ENCODE data around the gene PLB1. TPM values are rescaled to one million over a fixed set of nuclear protein-coding genes. Genes with fewer than 3 reads are reported as not detected.

Gene PLB1
- total RNA-seq, 4 donors from 2014 or later = 1.1 to 6.5 (median 2.3) TPM

- TF ChIP-seq POLR2A (IDR thresholded peaks at IDR 0.05) = no peak
- TF ChIP-seq CTCF (IDR thresholded peaks at IDR 0.05) = no peak
- Histone ChIP-seq H3K27me3 (no peaks in the 10 kb centered on the region), H3K4me1 (peaks cover 23 to 68% (median 41%) of the 10 kb centered on the region in 3 donors), H3K9me3 (no peaks in the 10 kb centered on the region), H3K4me3 (no peak overlapping the region), H3K27ac (peak overlapping the region; percentile 83 to 96 (median 92)), H3K36me3 (no peaks in the 10 kb centered on the region)
- 60 to 83% methylated on average over 5 to 7 of the region's 7 CpGs for WGBS, 2 donors
- intact Hi-C loops (cut with DNase I) = no loop called here
- DNase-seq = no peak
Measured at GRCh38 chr2:28626891-28627421, 131.1 kb downstream of the PLB1 start.

- TF ChIP-seq POLR2A (IDR thresholded peaks at IDR 0.05) (no peak), CTCF (IDR thresholded peaks at IDR 0.05) (no peak)
- Histone ChIP-seq H3K4me3 (no peak overlapping the region), H3K36me3 (no peaks in the 10 kb centered on the region), H3K27me3 (no peaks in the 10 kb centered on the region), H3K9me3 (no peaks in the 10 kb centered on the region), H3K4me1 (peaks cover 23 to 62% (median 34%) of the 10 kb centered on the region in 3 donors), H3K27ac (peak overlapping the region; percentile 68 to 96 (median 92))
- intact Hi-C loops (cut with DNase I) = no loop called here
- no peak for DNase-seq
- WGBS, 2 donors = 86% methylated on average over 4 to 5 of the region's 5 CpGs
Measured at GRCh38 chr2:28627722-28628480, 132.0 kb downstream of the PLB1 start.

- 88 to 100% methylated on average over 3 to 6 of the region's 8 CpGs for WGBS, 2 donors
Measured at GRCh38 chr2:28628506-28628905, 132.6 kb downstream of the PLB1 start.

GRCh38 chr2:28628987-28629386, 133.1 kb downstream of the PLB1 start:
- H3K4me3 ChIP-seq = no peak overlapping the region
- no peak for DNase-seq
- peaks cover 18 to 64% (median 32%) of the 10 kb centered on the region in 3 donors for H3K4me1 ChIP-seq
- WGBS, 2 donors = 86 to 93% methylated on average over 2 to 5 of the region's 5 CpGs
- no peaks in the 10 kb centered on the region for H3K9me3 ChIP-seq
- no peaks in the 10 kb centered on the region for H3K27me3 ChIP-seq
- no peaks in the 10 kb centered on the region for H3K36me3 ChIP-seq
- H3K27ac ChIP-seq = peak overlapping the region; percentile 68 to 96 (median 92)
- intact Hi-C loops (cut with DNase I) = no loop called here
- TF ChIP-seq POLR2A (IDR thresholded peaks at IDR 0.05) (no peak), CTCF (IDR thresholded peaks at IDR 0.05) (no peak)

More at GRCh38 chr2:28628506-28628905, 132.6 kb downstream of the PLB1 start:
- Histone ChIP-seq H3K9me3 (no peaks in the 10 kb centered on the region), H3K27ac (peak overlapping the region; percentile 68 to 96 (median 92)), H3K27me3 (no peaks in the 10 kb centered on the region), H3K4me3 (no peak overlapping the region), H3K4me1 (peaks cover 21 to 62% (median 35%) of the 10 kb centered on the region in 3 donors), H3K36me3 (no peaks in the 10 kb centered on the region)
- DNase-seq = no peak
- TF ChIP-seq POLR2A (IDR thresholded peaks at IDR 0.05) (no peak), CTCF (IDR thresholded peaks at IDR 0.05) (no peak)
- intact Hi-C loops (cut with DNase I) = no loop called here

GRCh38 chr2:28629910-28630309, 134.1 kb downstream of the PLB1 start:
- no peak for DNase-seq
- WGBS, 2 donors = 87 to 100% methylated on average over 3 to 5 of the region's 7 CpGs
- intact Hi-C loops (cut with DNase I) = no loop called here
- Histone ChIP-seq H3K36me3 (no peaks in the 10 kb centered on the region), H3K27me3 (no peaks in the 10 kb centered on the region), H3K9me3 (no peaks in the 10 kb centered on the region), H3K4me1 (peaks cover 15 to 69% (median 34%) of the 10 kb centered on the region in 3 donors), H3K4me3 (no peak overlapping the region), H3K27ac (peak overlapping the region; percentile 40 to 96 (median 92))
- TF ChIP-seq CTCF (IDR thresholded peaks at IDR 0.05) (no peak), POLR2A (IDR thresholded peaks at IDR 0.05) (no peak)

Data from esophagus squamous epithelium (tissue), 5 donors.